Smooth muscle cell of the brain vasculature (primary cell): ENCODE data around the gene SPO11.

Source experiments
- DNase-seq: peaks from one replicate; pipeline ENCODE4 v3.0.0-alpha.2; 2012; ENCODE audit warnings: low read depth, low spot score

Gene SPO11, protein sequence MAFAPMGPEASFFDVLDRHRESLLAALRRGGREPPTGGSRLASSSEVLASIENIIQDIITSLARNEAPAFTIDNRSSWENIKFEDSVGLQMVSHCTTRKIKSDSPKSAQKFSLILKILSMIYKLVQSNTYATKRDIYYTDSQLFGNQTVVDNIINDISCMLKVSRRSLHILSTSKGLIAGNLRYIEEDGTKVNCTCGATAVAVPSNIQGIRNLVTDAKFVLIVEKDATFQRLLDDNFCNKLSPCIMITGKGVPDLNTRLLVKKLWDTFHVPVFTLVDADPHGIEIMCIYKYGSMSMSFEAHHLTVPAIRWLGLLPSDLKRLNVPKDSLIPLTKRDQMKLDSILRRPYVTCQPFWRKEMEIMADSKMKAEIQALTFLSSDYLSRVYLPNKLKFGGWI

DNA sequence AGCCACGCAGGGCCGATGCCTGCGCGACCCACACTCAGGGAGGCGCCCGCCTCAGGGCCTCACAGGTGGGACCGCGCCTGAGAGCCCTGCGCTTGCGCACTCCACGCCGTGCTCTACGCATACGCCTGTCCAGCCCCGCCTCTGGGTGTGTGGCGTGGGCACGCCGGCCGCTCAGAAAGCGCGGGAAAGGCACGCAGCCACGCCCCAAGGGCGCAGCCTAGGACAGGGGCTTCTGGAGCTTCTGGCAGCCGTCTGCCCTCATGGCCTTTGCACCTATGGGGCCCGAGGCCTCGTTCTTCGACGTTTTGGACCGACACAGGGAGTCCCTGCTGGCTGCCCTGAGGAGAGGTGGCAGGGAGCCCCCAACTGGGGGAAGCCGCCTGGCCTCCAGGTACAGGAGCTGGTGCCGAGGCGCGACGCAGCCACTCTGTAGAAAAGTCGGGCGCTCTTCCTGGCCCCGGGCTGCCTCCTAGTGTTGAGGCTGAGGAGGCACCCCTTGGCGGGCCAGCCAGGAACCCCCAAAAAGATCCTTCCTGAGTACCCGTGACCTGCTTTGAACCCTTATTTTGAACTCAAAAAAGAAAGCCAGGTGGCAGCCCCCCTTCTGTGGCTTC is at the start of gene SPO11:
TSS of gene SPO11 (plus strand) at position 196 of the 614 bp plus-strand sequence. CDS start at position 261, 65 bp downstream.
- DNase-seq: no peak

DNA sequence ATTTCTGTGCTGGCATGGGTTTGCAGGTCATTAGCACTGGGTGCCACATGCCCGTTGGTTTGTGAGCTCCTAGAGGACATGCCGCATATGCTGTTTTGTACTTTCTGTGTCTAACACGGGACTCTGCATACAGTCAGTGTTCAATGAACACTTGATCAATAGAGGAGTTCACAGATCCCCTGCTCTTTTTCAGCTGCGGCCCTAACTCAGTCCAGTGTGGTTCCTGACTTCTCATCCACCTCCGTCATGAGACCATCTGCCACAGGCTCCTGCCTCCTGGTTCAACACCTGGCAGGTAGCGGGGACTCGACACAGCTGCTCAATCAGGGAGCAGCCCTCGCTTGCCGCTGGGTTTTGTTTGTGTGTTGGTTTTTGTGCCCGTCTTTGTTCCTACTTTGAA is 49.4 kb upstream of the SPO11 start:
- no peak for DNase-seq

DNA sequence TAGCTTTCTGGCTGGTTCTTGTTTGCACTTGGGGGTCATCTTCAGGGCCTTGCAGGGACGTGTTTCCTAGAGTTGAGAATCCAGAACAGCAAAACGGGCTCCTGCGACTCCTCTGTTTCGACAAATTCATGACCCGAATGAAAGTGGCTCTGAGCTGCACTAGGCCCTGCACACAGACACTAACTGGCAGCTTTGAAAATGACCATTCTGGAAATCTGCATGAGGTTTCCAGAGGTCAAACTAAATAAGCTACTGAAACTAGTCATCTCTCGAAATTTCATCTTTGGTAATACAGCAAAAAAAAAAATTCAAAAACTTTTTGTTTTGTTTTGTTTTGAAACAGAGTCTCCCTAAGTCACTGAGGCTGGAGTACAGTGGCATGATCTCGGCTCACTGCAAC is 47.7 kb upstream of the SPO11 start:
- DNase-seq: no peak

DNA sequence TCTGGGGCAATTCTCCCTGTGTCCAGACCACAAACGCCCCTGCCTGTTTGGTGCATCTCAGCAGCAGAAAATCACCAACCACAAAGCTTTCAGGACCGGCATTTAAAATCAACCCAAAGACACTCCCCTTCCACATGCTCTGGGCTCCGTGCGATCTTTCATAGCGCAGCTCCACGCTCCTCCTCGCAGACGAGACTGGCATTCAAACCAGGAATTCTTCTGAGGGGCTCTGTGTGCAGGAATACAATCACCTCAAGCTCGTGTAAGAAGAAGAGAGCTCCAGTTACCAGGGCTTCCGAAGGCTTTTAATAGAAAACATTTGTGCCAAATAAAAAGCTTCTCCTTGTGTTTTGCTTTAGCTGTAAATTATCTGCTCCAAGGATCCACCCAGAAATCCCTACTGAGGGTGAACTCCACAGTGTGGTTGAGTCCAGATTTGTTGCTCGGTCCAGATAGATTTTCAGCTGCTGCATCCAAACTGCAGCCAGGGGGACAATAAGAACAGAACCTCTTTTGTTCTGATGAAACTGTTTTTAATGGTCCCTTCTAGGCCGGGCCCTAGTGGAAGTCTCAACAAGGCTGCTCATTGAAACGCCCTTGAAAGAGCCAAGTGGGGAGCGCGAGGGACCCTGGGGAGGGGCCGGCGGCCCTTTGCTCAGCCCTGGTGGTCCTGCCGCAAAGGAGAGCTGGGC is 46.8 kb upstream of the SPO11 start:
- no peak for DNase-seq

DNA sequence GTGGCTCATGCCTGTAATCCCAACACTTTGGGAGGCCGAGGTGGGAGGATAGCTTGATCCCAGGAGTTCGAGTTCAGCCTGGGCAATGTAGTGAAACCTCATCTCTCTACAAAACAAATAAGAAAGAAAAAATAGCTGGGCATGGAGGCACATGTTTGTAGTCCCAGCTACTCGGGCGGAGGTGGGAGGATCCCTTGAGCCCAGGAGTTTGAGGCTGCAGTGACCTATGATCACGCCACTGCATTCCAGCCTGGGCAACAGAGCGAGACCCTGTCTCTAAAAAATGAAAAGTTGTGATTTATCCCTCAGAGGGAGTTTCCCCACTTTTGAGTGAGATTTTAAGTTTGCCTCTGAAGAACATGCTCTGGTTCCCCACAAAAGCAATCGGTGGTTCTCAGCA is 45.7 kb upstream of the SPO11 start:
- no peak for DNase-seq

DNA sequence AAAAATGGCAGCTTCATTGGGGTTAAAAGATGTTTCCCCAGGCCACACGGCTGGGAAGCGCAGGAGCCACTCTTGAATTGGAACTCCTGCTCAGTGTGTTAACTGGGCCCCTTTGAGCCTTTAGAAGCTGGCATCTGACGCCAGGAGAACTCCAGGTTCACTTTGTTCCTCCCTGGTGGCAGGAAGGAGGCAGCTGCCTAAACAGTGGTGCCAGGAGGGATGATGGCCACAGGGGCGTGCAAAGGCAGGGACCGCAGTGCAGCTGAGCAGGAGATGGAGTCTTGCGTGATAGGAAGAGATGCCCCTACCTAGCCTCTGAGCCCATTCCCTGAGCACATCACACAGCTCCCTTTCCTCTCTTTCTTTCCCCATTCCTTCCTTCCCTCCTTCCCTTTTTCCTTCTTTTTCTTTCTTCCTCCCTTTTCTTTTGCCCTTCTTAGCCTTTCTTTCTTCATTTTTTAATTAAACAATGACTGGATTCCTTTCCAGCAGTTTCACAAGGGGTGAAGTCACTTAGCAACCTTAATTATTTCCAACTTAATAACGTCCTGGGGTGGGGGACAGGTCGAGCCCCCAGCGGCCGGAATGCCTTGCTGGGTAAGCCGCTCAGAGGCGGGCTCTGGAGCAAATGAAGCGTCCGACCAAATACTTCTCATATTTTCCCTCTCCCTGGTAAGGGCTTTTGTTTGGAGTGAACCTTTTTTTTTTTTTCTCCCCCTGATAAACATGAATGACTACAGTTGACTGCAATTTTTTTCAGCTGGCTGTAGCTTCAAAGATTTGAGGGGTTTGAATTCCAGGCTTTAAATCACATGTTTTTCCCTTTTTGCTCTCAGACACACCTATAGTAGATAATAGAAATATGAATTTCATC is 42.4 kb upstream of the SPO11 start:
- no peak for DNase-seq

DNA sequence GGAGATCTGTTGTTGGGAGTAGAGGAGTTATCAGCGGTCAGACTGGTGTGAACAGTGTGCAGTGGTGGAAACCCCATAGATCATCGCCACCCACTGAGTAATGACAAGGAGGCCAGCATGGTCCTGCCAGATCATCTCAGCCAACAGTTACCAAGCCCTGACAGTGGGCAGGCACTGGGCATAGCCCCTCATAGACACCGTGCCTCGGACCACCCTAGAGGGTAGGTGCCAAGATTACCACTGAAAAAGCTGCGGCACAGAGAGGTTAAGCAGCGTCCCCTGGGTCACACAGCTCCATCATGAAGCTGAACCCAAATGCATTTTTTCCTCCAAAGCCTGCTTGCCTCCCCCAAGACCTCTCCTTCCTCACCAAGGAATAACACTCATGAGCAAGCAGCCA is 41.7 kb upstream of the SPO11 start:
- no peak for DNase-seq

DNA sequence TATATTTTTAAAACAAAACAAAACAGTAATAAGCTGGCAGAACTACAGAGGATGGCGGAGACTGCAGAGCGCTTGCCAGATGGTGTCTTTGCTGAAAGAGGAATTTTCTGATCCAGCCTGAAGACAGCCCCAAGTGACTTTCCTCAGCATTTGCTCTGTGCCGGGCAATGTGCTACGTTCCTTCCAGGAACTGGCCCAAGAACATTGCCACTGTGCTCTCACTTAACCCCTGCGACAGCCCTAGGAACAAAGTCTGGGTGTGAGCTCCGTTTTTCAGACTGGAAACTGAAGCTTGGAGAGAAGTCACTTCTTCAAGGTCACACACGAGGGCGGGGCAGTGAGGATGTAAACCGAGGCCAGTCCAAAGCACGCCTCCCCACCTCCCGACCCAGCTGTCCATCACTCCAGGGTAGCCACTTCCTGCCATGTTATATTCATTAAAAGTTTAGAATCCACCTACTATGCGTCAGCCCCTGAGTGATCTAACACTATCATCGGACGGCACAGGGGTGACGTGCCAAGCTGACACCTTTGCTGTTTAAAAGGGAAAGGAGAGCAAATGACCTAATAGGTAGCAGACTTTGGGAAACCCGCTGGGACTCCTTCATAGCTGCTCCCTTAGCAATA is 40.8 kb upstream of the SPO11 start:
- no peak for DNase-seq

DNA sequence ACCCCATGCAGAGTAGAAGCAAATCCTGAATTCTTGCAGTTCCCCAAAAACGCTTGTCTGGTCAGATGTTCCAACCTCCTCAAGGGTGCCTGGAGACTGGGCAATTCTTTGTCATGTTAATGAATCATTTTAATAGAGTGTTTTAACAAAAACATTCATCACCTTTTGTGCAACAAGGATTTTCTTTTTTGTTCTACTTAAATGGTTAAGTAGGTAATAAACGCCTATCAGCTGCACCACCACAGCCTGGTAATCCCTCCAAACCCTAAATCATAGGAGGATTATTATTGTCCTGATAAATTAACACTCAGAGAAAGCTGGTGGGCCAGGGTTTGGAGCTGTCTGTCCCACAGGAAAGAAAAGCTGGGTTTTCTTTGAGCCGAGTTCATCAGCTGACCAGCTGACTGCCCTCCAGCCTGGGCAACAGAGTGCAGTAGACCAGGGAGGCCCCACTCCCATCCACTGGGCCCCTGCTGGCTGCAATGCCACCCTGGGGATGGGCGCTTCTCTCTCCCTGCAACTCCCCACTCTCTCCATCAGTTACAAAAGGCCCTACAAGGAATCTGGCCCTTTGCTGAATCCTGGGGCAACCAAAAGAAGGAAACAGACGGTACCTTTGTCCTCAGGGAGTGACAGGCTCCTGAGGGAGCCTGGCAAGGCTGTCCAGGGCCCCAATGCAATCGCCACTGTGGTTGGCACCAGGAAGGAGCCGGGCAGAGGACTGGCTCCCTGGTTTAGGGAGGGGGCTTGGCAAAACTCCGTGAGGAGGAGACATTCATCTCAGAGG is 40.0 kb upstream of the SPO11 start:
- no peak for DNase-seq

DNA sequence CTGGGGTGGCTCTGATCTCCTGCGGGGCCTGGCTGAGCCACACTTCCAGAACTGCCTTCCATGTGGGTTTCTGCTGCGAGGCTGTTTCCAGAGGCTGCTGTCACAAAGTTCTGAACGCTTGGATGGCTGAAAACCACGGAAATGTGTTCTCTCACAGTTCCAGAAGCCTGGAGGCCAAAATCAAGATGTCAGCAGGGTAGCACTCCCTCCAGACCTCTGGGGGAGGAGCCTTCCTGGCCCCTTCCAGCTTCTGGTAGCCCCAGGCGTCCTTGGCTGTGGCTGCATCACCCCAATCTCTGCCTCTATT is 39.5 kb upstream of the SPO11 start:
- DNase-seq: no peak

DNA sequence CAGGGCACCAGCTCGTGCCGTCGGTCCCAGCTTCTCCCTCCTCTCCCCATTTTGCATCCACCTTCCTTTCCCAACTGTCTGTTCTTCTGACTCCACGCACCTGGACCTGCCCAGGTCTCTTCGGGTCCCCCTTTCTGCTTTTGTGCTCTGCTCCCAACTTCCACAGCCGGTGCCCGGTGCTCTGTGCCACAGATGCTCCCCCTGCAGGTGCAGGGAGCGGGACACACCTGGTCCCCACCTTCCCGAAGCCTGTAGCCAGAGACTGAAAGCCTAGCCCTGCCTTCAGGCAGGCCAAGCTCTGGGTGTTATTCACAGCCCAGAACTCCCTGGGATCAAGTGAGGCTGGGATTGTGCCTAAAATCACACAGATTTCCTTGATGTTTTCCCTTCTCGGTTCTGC is 38.6 kb upstream of the SPO11 start:
- no peak for DNase-seq

DNA sequence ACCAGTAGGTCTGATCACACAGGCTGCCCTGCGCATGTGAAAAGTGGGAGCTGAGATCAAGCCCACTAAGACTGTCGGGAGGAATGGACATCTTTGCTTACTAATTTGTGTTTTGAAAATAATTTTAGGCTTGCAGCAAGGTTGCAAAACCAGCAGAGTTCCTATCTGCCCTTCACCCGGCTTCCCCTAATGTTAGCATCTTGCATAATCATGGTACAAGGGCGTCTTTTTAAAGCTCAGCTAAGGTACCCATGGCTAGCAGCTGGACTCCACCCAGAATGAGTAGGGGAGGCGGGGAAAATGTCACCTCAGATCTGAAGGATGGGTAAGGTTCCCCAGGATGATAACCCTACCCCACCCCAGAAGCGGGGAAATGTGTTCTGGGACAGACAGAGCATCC is 37.9 kb upstream of the SPO11 start:
- no peak for DNase-seq

DNA sequence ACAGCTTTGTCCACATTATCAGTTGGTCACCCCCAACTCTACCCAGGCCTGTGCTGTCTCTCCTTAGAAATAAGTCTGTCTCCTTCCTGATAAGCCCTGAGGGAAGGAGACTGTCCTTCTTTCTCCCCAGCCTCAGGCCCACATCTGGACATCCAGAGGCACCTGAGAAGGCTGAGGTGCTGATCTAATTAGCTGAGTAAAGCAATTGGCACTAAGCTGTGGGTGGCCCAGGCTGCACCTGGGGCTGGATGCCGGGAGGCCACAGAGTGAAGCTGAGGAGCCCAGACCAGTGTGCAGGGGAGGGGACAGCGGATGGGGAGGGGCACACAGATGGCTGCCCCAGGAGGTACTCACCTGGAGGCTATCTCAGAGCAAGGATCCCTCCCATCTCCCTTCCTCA is 37.0 kb upstream of the SPO11 start:
- DNase-seq: no peak

DNA sequence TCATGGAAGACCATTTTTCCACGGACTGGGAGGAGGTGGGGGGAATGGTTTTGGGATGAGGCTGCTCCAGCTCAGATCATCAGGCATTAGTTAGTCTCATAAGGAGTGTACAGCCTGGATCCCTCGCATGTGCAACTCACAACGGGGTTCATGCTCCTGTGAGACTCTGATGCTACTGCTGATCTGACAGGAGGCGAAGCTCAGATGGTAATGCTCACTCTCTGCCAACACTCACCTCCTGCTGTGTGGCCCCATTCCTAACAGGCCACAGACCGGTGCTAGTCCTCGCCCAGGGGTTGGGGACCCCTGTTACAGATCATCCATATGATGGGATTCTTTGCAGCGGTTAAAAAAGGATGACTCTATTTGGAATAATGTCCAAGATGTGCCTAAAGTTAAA is 35.6 kb upstream of the SPO11 start:
- no peak for DNase-seq

DNA sequence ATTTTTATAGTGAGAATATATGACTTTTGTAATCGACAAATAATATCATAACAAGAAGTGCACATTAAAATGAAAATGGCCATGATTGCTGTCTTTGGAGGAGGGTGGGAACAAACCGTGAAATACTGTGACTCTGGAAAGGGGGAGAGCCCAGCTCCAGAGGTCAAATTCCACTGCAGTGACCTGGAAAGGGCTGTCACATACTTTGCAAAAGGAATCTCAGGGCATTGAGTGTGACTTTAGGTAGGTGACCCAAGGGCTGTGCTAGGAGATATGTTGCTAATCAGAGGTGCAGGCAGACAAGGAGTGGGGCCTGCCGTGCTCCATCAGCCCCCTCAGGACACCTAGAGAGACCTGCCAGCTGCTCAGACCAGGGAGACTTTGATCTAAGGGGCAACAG is 35.1 kb upstream of the SPO11 start:
- DNase-seq: no peak

DNA sequence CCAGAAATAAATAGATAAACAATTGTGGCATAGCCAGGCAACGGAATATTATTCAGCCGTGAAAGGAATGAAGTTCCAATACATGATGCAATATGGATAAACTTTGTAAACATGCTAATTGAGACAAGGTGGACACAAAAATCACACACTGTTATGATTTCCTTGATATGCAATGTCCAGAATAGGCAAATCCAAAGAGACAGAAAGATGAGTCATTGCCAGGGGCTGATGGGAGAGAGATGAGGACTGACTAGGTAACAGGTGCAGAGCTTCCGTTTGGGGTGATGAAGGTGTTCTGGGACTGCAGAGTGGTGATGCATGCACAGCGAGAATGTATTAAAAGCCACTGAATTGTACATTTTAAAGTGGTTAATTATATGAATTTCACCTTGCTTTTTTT is 31.1 kb upstream of the SPO11 start:
- DNase-seq: no peak

DNA sequence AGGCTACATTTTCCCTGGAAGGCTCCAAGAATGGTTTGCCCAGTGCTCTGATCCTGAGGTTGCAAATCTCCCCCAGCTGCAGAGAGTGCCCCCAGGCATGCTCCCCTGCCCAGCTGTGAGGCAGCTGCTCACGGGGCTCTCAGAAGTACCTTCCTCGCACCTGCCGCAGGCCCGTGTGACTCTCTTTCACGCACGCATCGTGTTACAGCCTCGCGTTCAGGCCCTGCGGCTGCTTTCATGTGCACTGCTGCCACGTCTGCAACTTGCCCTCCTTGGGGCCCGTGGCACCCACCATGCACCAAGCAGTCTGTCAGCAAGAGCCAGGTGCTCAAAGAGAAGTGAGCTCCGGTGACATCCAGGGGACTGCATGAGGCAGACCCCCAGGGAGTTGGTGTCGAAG is 28.6 kb upstream of the SPO11 start:
- no peak for DNase-seq

DNA sequence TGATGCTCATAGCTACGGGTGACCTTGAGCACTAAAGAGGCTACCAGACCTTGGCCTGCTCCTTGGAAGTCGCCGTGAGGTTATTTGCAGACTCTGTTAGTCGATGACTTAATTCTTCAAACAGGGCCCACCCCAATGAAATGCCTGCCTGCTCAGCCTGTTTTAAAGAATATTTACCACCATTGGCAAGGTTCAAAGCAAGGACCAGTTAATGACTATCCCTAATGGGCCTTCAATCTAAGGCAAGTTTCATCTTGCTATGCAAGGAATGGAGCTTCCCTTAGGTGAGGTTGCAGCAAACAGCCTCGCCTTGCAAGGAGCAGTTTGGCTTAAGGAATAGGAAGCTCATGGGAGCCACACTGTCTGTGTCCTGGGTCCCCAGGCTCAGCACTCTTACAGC is 22.9 kb upstream of the SPO11 start:
- no peak for DNase-seq

DNA sequence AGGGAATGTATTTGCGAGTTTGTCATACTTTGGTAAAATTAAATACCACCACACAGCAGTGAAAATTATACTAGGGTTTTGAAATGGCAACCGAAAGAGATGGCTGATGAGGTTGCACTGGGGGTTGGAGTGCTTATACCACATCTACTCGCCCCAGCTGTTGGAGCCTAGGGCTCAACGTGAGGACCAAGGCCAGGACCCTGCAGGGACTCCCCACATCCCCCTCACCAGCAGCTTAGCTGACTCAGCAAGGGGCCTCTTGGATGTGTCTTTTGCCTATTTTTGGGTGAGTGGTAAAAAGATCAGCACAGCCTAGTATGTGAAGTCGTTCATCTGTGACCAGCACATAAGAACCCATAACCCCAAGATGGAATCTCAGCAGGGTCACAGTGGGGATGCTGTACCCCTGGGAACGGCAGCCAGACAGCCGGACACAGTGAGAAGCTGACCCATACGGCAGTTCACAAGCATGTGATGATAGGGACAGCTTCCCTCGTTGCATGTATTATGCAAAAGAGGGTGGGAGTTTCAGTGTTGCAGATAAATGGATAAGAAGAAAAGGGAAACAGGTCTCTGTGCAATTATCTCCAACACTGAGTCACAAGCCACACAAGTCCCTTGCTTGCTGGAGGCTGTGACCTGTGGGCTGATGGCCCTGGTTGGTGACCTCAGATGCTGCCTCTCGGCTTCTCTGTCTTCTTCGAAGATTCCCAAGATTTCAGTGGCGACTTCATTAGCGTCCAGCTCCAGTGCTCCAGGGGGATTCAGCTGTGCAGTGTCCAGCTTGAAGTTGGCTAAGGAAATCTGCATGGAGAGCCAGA is 20.9 kb upstream of the SPO11 start:
- DNase-seq: no peak

DNA sequence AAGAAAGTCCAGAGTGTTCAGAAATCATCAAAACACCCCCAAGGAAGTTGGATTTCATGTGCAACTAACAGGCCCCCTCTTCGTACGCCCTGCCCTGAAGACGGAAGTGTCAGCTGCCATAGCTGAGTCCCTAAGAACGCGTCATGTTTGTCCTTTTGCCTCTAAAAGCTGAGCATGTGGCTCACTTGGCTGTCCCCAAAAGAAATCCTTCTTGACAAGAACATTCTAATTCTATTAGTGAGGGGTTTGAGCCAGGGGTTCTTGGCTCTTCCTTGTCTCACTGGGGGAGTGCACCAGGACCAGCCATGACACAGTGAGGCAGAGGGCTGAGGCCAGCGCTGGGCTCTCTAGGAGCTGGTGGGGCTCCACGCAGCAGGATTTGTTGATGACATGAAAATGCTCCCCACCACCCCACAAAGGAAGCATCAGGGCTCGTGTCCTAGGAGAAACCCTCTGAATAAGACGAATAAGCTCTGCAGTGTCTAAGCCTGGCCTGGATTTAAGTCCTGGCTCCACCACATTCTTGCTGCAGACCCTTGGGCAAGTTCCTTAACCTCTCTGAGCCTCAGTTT is 20.0 kb upstream of the SPO11 start:
- no peak for DNase-seq
